ENCODE results near the gene COBLL1. TPM values are rescaled to one million over a fixed set of nuclear protein-coding genes. Genes with fewer than 3 reads are reported as not detected.

The COBLL1 gene
- total and polyA plus RNA-seq, 2 of the 4 experiments (the other 2 are of a cell fraction): 0.79 to 1.1 TPM

DNA sequence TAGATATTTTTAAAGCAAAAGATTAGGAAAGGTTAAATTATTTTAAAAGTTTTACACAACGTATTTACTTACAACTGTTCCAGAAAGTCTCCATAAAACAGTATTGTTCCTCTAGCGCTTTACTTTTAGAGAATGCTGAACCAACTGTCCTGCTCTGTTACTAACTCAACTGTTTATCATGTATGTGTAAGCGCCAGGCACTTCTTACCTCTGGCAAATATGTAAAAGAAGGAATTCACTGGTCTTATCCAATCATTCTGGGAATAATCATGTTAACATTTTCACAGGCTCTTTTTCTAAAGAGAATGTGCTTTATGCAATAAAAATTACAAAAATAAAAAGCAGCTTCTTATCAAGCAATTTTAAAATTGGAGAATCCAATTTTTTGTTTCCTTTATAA lies 68.0 kb downstream of the COBLL1 start:
- Histone ChIP-seq H3K4ac (ENCODE audit: low read depth, low read length) (no peak overlapping the region), H4K8ac (ENCODE audit: low read depth in 2 of 2, low read length in 2 of 2) (no peak overlapping the region), H3K4me2 (ENCODE audit: low read depth, low read length) (no peak overlapping the region), H3K79me1 (ENCODE audit: low read depth in 1 of 2, low read length in 2 of 2) (no peaks in the 10 kb centered on the region), H3K9me3 (ENCODE audit: control insufficient read depth, insufficient read depth, low read length) (no peaks in the 10 kb centered on the region), H4K5ac (ENCODE audit: low read depth, low read length) (no peak overlapping the region), H3K27ac (ENCODE audit: insufficient read depth, low read length) (no peak overlapping the region), H3K14ac (replicated peaks; ENCODE audit: low read depth, low read length) (no peak overlapping the region), H3K27me3 (ENCODE audit: control insufficient read depth, insufficient read depth, low read length) (no peaks in the 10 kb centered on the region), H3K56ac (ENCODE audit: extremely low read depth, insufficient read depth, low read length) (no peak overlapping the region), H2AK9ac (replicated peaks; ENCODE audit: low read depth, low read length, poor library complexity) (no peak overlapping the region), H3K4me3 (ENCODE audit: insufficient read depth, low read depth, low read length) (no peak overlapping the region), H2AFZ (replicated peaks; ENCODE audit: low read length, poor library complexity) (no peak overlapping the region), H2BK20ac (ENCODE audit: low read depth, low read length) (no peak overlapping the region), H3K9ac (ENCODE audit: low read depth, low read length) (no peak overlapping the region), H3K36me3 (ENCODE audit: control insufficient read depth, insufficient read depth, low read length) (no peaks in the 10 kb centered on the region), H2BK5ac (ENCODE audit: low read depth, low read length, poor library complexity, severe bottlenecking) (no peak overlapping the region), H2AK5ac (ENCODE audit: low read depth, low read length) (no peak overlapping the region), H3K4me1 (ENCODE audit: control insufficient read depth, insufficient read depth, low read length) (no peaks in the 10 kb centered on the region), H4K91ac (ENCODE audit: insufficient read depth, low read depth, low read length) (no peak overlapping the region), H3K9me1 (ENCODE audit: insufficient read depth, low read length) (no peaks in the 10 kb centered on the region), H3K23ac (ENCODE audit: low read depth, low read length) (no peak overlapping the region), H3K18ac (ENCODE audit: low read depth, low read length) (no peak overlapping the region), H4K20me1 (ENCODE audit: insufficient read depth, low read length) (no peaks in the 10 kb centered on the region), H2BK120ac (ENCODE audit: low read depth, low read length) (no peak overlapping the region), H2BK15ac (ENCODE audit: low read depth, low read length) (no peak overlapping the region)
- DNase-seq (no peak), ATAC-seq (ENCODE audit: low read depth) (no peak)
- dilution Hi-C loops (cut with HindIII; ENCODE audit: low sequenced_read_pairs, unreplicated experiment) (no loop called here), intact Hi-C loops (cut with micrococcal nuclease) (no loop called here), in situ Hi-C loops (cut with MboI; ENCODE audit: low sequenced_read_pairs) (no loop called here)
- TF ChIP-seq RFX5 (IDR thresholded peaks at IDR 0.05; ENCODE audit: low read depth, low read length) (no peak), RAD21 (IDR thresholded peaks at IDR 0.05; ENCODE audit: low read length) (no peak), MAZ (IDR thresholded peaks at IDR 0.05; ENCODE audit: borderline replicate concordance, low read depth, low read length) (no peak), CEBPB (IDR thresholded peaks at IDR 0.05; ENCODE audit: low read depth, low read length) (no peak), CHD1 (IDR thresholded peaks at IDR 0.05; ENCODE audit: low read depth, low read length) (no peak)
- TF ChIP-seq, protein P1, sequence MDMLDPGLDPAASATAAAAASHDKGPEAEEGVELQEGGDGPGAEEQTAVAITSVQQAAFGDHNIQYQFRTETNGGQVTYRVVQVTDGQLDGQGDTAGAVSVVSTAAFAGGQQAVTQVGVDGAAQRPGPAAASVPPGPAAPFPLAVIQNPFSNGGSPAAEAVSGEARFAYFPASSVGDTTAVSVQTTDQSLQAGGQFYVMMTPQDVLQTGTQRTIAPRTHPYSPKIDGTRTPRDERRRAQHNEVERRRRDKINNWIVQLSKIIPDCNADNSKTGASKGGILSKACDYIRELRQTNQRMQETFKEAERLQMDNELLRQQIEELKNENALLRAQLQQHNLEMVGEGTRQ (IDR thresholded peaks at IDR 0.05; ENCODE audit: low read depth, low read length): no peak
- BruUV-seq (replicated peaks): no TSS peak
- ChIA-PET CTCF (interaction anchor here (0.7 kb wide), 2 partner anchors 53 to 392 kb away, joined by 3 read pairs; no protein-coding TSS in a partner anchor), POLR2A (ENCODE audit: unreplicated experiment) (interaction anchor here (0.5 kb wide), 1 partner anchor 240 kb away, joined by 3 read pairs; no protein-coding TSS in a partner anchor)
- no CpG with 5 or more reads among the region's 3 CpGs for WGBS, 2 experiments (ENCODE audit: extremely low coverage in 2 of 2, insufficient read length in 1 of 2)
